HG02798 (cell line): ENCODE measurements around the gene DPP6.

Experiments used
- ATAC-seq: cut with Tn5 transposase; IDR thresholded peaks from one replicate; pipeline ENCODE4 v1.9.1; 2021; ENCODE audit warnings: mild to moderate bottlenecking; ENCODE audit not compliant: unreplicated experiment, poor library complexity

DPP6 gene

GRCh38 chr7:154840086-154840485 lies 787.9 kb downstream of the DPP6 start:
- no peak for ATAC-seq

- no peak for ATAC-seq
Measured at GRCh38 chr7:154841731-154842331, 789.6 kb downstream of the DPP6 start.

GRCh38 chr7:154842591-154842990 lies 790.4 kb downstream of the DPP6 start:
- ATAC-seq: no peak

- no peak for ATAC-seq
Measured at GRCh38 chr7:154843670-154844237, 791.6 kb downstream of the DPP6 start.

GRCh38 chr7:154844499-154844898 lies 792.3 kb downstream of the DPP6 start:
- ATAC-seq: no peak

GRCh38 chr7:154844955-154845354 lies 792.8 kb downstream of the DPP6 start:
- ATAC-seq: no peak

- no peak for ATAC-seq
Measured at GRCh38 chr7:154848464-154848863, 796.3 kb downstream of the DPP6 start.

GRCh38 chr7:154852205-154852604 lies 800.0 kb downstream of the DPP6 start:
- no peak for ATAC-seq

GRCh38 chr7:154853063-154853726 lies 801.0 kb downstream of the DPP6 start:
- no peak for ATAC-seq

- ATAC-seq: no peak
Measured at GRCh38 chr7:154853727-154854095, 801.5 kb downstream of the DPP6 start.

- ATAC-seq: no peak
Measured at GRCh38 chr7:154854836-154855235, 802.6 kb downstream of the DPP6 start.

GRCh38 chr7:154855366-154855765 lies 803.2 kb downstream of the DPP6 start:
- ATAC-seq: no peak

GRCh38 chr7:154856733-154857132 lies 804.5 kb downstream of the DPP6 start:
- ATAC-seq: no peak

GRCh38 chr7:154857240-154857639 lies 805.0 kb downstream of the DPP6 start:
- ATAC-seq: no peak

- ATAC-seq: no peak
Measured at GRCh38 chr7:154857728-154858681, 805.8 kb downstream of the DPP6 start.

- no peak for ATAC-seq
Measured at GRCh38 chr7:154858836-154859537, 806.8 kb downstream of the DPP6 start.

- no peak for ATAC-seq
Measured at GRCh38 chr7:154859747-154860620, 807.8 kb downstream of the DPP6 start.

- no peak for ATAC-seq
Measured at GRCh38 chr7:154860621-154861375, 808.6 kb downstream of the DPP6 start.

GRCh38 chr7:154861589-154861988 lies 809.4 kb downstream of the DPP6 start:
- no peak for ATAC-seq
